Endodermal cell (in vitro differentiated cells): ENCODE measurements around the gene SGCD. TPM values are rescaled to one million over a fixed set of nuclear protein-coding genes. Genes with fewer than 3 reads are reported as not detected.

Source experiments
- DNase-seq: peaks from one replicate; pipeline ENCODE4 v3.0.0-alpha.2; 2017
- H3K27ac ChIP-seq: 2 replicates; pipeline ENCODE4 v1.5.1; 2013; ENCODE audit warnings: mild to moderate bottlenecking, low read depth, low read length, moderate library complexity
- H3K27me3 ChIP-seq: 2 replicates; pipeline ENCODE4 v1.6.1; 2013; ENCODE audit warnings: mild to moderate bottlenecking, low read length, moderate library complexity; ENCODE audit not compliant: insufficient read depth, control insufficient read depth, poor library complexity, severe bottlenecking
- H3K36me3 ChIP-seq: 2 replicates; pipeline ENCODE4 v1.7.0; 2013; ENCODE audit warnings: mild to moderate bottlenecking, low read length, moderate library complexity; ENCODE audit not compliant: control insufficient read depth, insufficient read depth
- H3K4me1 ChIP-seq: one replicate; pipeline ENCODE4 v1.7.0; 2013; ENCODE audit warnings: low read length; ENCODE audit not compliant: control insufficient read depth, insufficient read depth
- H3K4me3 ChIP-seq: 2 replicates; pipeline ENCODE4 v1.5.1; 2013; ENCODE audit warnings: mild to moderate bottlenecking, low read length, moderate library complexity
- H3K9ac ChIP-seq: 2 replicates; pipeline ENCODE4 v1.6.1; 2013; ENCODE audit warnings: mild to moderate bottlenecking, low read length, moderate library complexity; ENCODE audit not compliant: poor library complexity, severe bottlenecking; ENCODE audit errors: extremely low read depth
- H3K9me3 ChIP-seq: 2 replicates; pipeline ENCODE4 v1.6.1; 2013; ENCODE audit warnings: mild to moderate bottlenecking, low read length, moderate library complexity; ENCODE audit not compliant: control insufficient read depth
- H3K27ac Mint-ChIP-seq: 2 replicates; pipeline ENCODE4 v1.8.0; 2020; ENCODE audit warnings: mixed read lengths
- H3K27me3 Mint-ChIP-seq: 2 replicates; pipeline ENCODE4 v1.8.0; 2021; ENCODE audit warnings: mild to moderate bottlenecking, mixed read lengths; ENCODE audit not compliant: insufficient read depth
- H3K36me3 Mint-ChIP-seq: 2 replicates; pipeline ENCODE4 v1.8.0; 2020; ENCODE audit warnings: low read depth, mixed read lengths
- H3K4me1 Mint-ChIP-seq: 2 replicates; pipeline ENCODE4 v1.8.0; 2020; ENCODE audit warnings: mixed read lengths
- H3K4me3 Mint-ChIP-seq: 2 replicates; pipeline ENCODE4 v1.8.0; 2020; ENCODE audit warnings: mild to moderate bottlenecking, moderate library complexity, mixed read lengths
- H3K9me3 Mint-ChIP-seq: 2 replicates; pipeline ENCODE4 v1.8.0; 2020; ENCODE audit warnings: mild to moderate bottlenecking, mixed read lengths
- WGBS, 2 experiments: methylation state at CpG; one replicate each; pipeline versions ENCODE4 v1.1.5 to v1.1.7; 2013; ENCODE audit warnings: missing lambda C conversion rate in 2 of 2, mixed read lengths in 1 of 2; ENCODE audit not compliant: insufficient coverage in 1 of 2, insufficient read length in 1 of 2; 5-methylcytosine and 5-hydroxymethylcytosine counted together
- total RNA-seq, 2 donors: library from RNA; stranded (reverse); fragmentation: NEBNext Ultra II Directional in 1 of 2; extraction: Animal tissue kit (Norgen Biotek cat#: 25700) in 1 of 2; gene quantifications; 2 replicates in 1 of 2; 3 replicates in 1 of 2; pipeline ENCODE4 v1.2.1, GENCODE V29; 2021
- TF ChIP-seq, protein P1 (sequence below): fragments of 200-600 bp; sonication (generic); conservative IDR thresholded peaks from 2 replicates; pipeline ENCODE4 v1.5.0; 2021; ENCODE audit warnings: antibody characterized with exemption, mild to moderate bottlenecking

Gene SGCD
- total RNA-seq, 2 donors from 2014 or later: 0.04 to 0.42 TPM

DNA sequence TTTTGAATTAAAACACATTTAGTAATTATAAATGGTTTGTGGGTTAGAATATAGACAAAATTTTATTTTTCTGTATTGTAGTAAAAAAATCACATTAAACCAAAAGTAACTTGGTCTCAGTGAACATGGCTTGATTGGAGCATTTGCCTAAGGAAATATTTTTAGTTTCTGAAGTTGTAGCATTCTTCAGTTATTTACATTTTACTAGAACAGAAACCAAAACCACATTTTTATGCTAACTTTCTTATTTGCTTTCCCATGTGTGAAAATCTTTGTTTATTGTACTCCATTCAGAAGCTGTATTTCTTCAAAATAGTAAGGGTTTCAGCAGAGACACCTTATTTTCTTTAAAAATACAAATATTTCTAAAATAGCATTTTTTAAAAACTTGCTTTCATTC lies 129.9 kb downstream of the SGCD start:
- H3K36me3 Mint-ChIP-seq: no peaks in the 10 kb centered on the region
- no peaks in the 10 kb centered on the region for H3K9me3 Mint-ChIP-seq
- H3K4me3 Mint-ChIP-seq: no peak overlapping the region
- no peak overlapping the region for H3K27ac Mint-ChIP-seq
- H3K4me1 Mint-ChIP-seq: peaks cover 6% of the 10 kb centered on the region
- Histone ChIP-seq H3K9me3 (no peaks in the 10 kb centered on the region), H3K36me3 (no peaks in the 10 kb centered on the region), H3K27me3 (peaks cover 60% of the 10 kb centered on the region), H3K4me1 (no peaks in the 10 kb centered on the region), H3K27ac (no peak overlapping the region), H3K9ac (no peak overlapping the region), H3K4me3 (no peak overlapping the region)
- H3K27me3 Mint-ChIP-seq: peaks cover 17% of the 10 kb centered on the region
- TF ChIP-seq, protein P1, sequence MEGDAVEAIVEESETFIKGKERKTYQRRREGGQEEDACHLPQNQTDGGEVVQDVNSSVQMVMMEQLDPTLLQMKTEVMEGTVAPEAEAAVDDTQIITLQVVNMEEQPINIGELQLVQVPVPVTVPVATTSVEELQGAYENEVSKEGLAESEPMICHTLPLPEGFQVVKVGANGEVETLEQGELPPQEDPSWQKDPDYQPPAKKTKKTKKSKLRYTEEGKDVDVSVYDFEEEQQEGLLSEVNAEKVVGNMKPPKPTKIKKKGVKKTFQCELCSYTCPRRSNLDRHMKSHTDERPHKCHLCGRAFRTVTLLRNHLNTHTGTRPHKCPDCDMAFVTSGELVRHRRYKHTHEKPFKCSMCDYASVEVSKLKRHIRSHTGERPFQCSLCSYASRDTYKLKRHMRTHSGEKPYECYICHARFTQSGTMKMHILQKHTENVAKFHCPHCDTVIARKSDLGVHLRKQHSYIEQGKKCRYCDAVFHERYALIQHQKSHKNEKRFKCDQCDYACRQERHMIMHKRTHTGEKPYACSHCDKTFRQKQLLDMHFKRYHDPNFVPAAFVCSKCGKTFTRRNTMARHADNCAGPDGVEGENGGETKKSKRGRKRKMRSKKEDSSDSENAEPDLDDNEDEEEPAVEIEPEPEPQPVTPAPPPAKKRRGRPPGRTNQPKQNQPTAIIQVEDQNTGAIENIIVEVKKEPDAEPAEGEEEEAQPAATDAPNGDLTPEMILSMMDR: no peak
- DNase-seq: no peak

GRCh38 chr5:156459812-156460385 lies 132.9 kb downstream of the SGCD start:
- Histone ChIP-seq H3K4me3 (no peak overlapping the region), H3K27me3 (peaks cover 71% of the 10 kb centered on the region), H3K4me1 (no peaks in the 10 kb centered on the region), H3K27ac (no peak overlapping the region), H3K36me3 (no peaks in the 10 kb centered on the region), H3K9me3 (no peaks in the 10 kb centered on the region), H3K9ac (no peak overlapping the region)
- 94 to 100% methylated on average over 1 of the region's 1 CpG for WGBS, 2 experiments
- peaks cover 17% of the 10 kb centered on the region for H3K27me3 Mint-ChIP-seq
- TF ChIP-seq, protein P1: no peak
- no peaks in the 10 kb centered on the region for H3K36me3 Mint-ChIP-seq
- no peak overlapping the region for H3K4me3 Mint-ChIP-seq
- H3K9me3 Mint-ChIP-seq: no peaks in the 10 kb centered on the region
- H3K4me1 Mint-ChIP-seq: peaks cover 6% of the 10 kb centered on the region
- no peak for DNase-seq
- H3K27ac Mint-ChIP-seq: no peak overlapping the region

GRCh38 chr5:156460471-156460870 lies 133.5 kb downstream of the SGCD start:
- peaks cover 17% of the 10 kb centered on the region for H3K27me3 Mint-ChIP-seq

More at GRCh38 chr5:156460471-156460870, 133.5 kb downstream of the SGCD start:
- Histone ChIP-seq H3K27me3 (peaks cover 68% of the 10 kb centered on the region), H3K27ac (no peak overlapping the region), H3K36me3 (no peaks in the 10 kb centered on the region), H3K4me3 (no peak overlapping the region), H3K4me1 (no peaks in the 10 kb centered on the region), H3K9me3 (no peaks in the 10 kb centered on the region), H3K9ac (no peak overlapping the region)
- H3K4me3 Mint-ChIP-seq: no peak overlapping the region
- DNase-seq: no peak
- H3K4me1 Mint-ChIP-seq: peaks cover 6% of the 10 kb centered on the region
- TF ChIP-seq, protein P1: no peak
- H3K36me3 Mint-ChIP-seq: no peaks in the 10 kb centered on the region
- no peak overlapping the region for H3K27ac Mint-ChIP-seq
- no peaks in the 10 kb centered on the region for H3K9me3 Mint-ChIP-seq
